ENCODE results near the gene PPP3CA. TPM values are rescaled to one million over a fixed set of nuclear protein-coding genes. Genes with fewer than 3 reads are reported as not detected.

The PPP3CA gene
- total RNA-seq, 1 donor from 2014 or later: 38.4 TPM

GRCh38 chr4:101160792-101161592, 186.3 kb downstream of the PPP3CA start:
- Mint-ChIP-seq H3K4me1 (peaks cover 27% of the 10 kb centered on the region), H3K36me3 (no peaks in the 10 kb centered on the region), H3K27ac (no peak overlapping the region), H3K4me3 (no peak overlapping the region), H3K9me3 (no peaks in the 10 kb centered on the region), H3K27me3 (ENCODE audit: insufficient read depth, low read depth) (no peaks in the 10 kb centered on the region)
- Histone ChIP-seq H3K4me3 (no peak overlapping the region), H2AFZ (replicated peaks) (no peak overlapping the region), H4K20me1 (ENCODE audit: low read depth) (no peaks in the 10 kb centered on the region), H3K79me2 (ENCODE audit: low read depth) (no peaks in the 10 kb centered on the region), H3K4me2 (no peak overlapping the region), H3K9ac (no peak overlapping the region), H3F3A (ENCODE audit: low read depth) (peaks cover 30% of the 10 kb centered on the region), H3K27me3 (no peaks in the 10 kb centered on the region), H3K9me3 (ENCODE audit: low read depth) (no peaks in the 10 kb centered on the region), H3K4me1 (peaks cover 29% of the 10 kb centered on the region), H3K27ac (no peak overlapping the region), H3K36me3 (no peaks in the 10 kb centered on the region)
- no peak for TF ChIP-seq CTCF (IDR thresholded peaks at IDR 0.05)
- no peak for TF ChIP-seq EZH2 (IDR thresholded peaks at IDR 0.05)
- no peak for TF ChIP-seq EZH2phosphoT487 (IDR thresholded peaks at IDR 0.05)
- DNase-seq (ENCODE audit: low spot score): no peak

- H3K4me3 ChIP-seq: no peak overlapping the region
- TF ChIP-seq CTCF (IDR thresholded peaks at IDR 0.05): no peak
- TF ChIP-seq EZH2phosphoT487 (IDR thresholded peaks at IDR 0.05): no peak
- no peak for TF ChIP-seq EZH2 (IDR thresholded peaks at IDR 0.05)
- peak overlapping the region; percentile 69 for H3K27ac ChIP-seq
- peaks cover 36% of the 10 kb centered on the region for H3K4me1 Mint-ChIP-seq
- H3K36me3 Mint-ChIP-seq: no peaks in the 10 kb centered on the region
- H3F3A ChIP-seq (ENCODE audit: low read depth): peaks cover 53% of the 10 kb centered on the region
- no peaks in the 10 kb centered on the region for H3K36me3 ChIP-seq
- peak overlapping the region; percentile 48 for H3K27ac Mint-ChIP-seq
- H4K20me1 ChIP-seq (ENCODE audit: low read depth): no peaks in the 10 kb centered on the region
- no peak for DNase-seq (ENCODE audit: low spot score)
- H2AFZ ChIP-seq (replicated peaks): no peak overlapping the region
- no peak overlapping the region for H3K9ac ChIP-seq
- H3K27me3 ChIP-seq: no peaks in the 10 kb centered on the region
- no peaks in the 10 kb centered on the region for H3K79me2 ChIP-seq (ENCODE audit: low read depth)
- no peaks in the 10 kb centered on the region for H3K9me3 Mint-ChIP-seq
- H3K4me2 ChIP-seq: peak overlapping the region; percentile 21
- no peaks in the 10 kb centered on the region for H3K27me3 Mint-ChIP-seq (ENCODE audit: insufficient read depth, low read depth)
- no peak overlapping the region for H3K4me3 Mint-ChIP-seq
- no peaks in the 10 kb centered on the region for H3K9me3 ChIP-seq (ENCODE audit: low read depth)
- peaks cover 53% of the 10 kb centered on the region for H3K4me1 ChIP-seq
Measured at GRCh38 chr4:101158507-101158906, 188.8 kb downstream of the PPP3CA start.

GRCh38 chr4:101158134-101158482, 189.2 kb downstream of the PPP3CA start:
- no peaks in the 10 kb centered on the region for H3K27me3 ChIP-seq
- no peak overlapping the region for H3K4me3 Mint-ChIP-seq
- no peaks in the 10 kb centered on the region for H3K27me3 Mint-ChIP-seq (ENCODE audit: insufficient read depth, low read depth)
- peaks cover 39% of the 10 kb centered on the region for H3K4me1 Mint-ChIP-seq
- H3F3A ChIP-seq (ENCODE audit: low read depth): peaks cover 57% of the 10 kb centered on the region
- no peak overlapping the region for H3K4me3 ChIP-seq
- H3K36me3 Mint-ChIP-seq: no peaks in the 10 kb centered on the region
- no peak overlapping the region for H2AFZ ChIP-seq (replicated peaks)
- H4K20me1 ChIP-seq (ENCODE audit: low read depth): no peaks in the 10 kb centered on the region
- peak overlapping the region; percentile 21 for H3K4me2 ChIP-seq
- peak overlapping the region; percentile 69 for H3K27ac ChIP-seq
- peaks cover 57% of the 10 kb centered on the region for H3K4me1 ChIP-seq
- no peaks in the 10 kb centered on the region for H3K79me2 ChIP-seq (ENCODE audit: low read depth)
- H3K9me3 Mint-ChIP-seq: no peaks in the 10 kb centered on the region
- DNase-seq (ENCODE audit: low spot score): no peak
- no peak overlapping the region for H3K9ac ChIP-seq
- H3K27ac Mint-ChIP-seq: peak overlapping the region; percentile 48
- no peaks in the 10 kb centered on the region for H3K9me3 ChIP-seq (ENCODE audit: low read depth)
- H3K36me3 ChIP-seq: no peaks in the 10 kb centered on the region
- no peak for TF ChIP-seq EZH2phosphoT487 (IDR thresholded peaks at IDR 0.05)

Data from neural progenitor cell (in vitro differentiated cells).